IMR-90 (cell line): ENCODE results near the gene ME1. TPM values are rescaled to one million over a fixed set of nuclear protein-coding genes. Genes with fewer than 3 reads are reported as not detected.
"Not testable (repeated sequence)": the region's sequence is repeated elsewhere in the genome, so short reads cannot be mapped to it uniquely, and the experiment has no call there.

Experiments
- ATAC-seq: fragments of 200-7000 bp; cut with Tn5 transposase; 2 replicates; pipeline ENCODE4 v1.9.1; 2020; ENCODE audit warnings: low read depth, mild to moderate bottlenecking, moderate library complexity
- BruUV-seq: library from RNA; stranded (reverse); fragments of 400-500 nt; replicated peaks from 2 replicates; lab custom pipeline; 2021; lab: Mats Ljungman, UMichigan
- CTCF ChIA-PET: fragments of 300-600 bp; formaldehyde crosslinking; extraction: SDS; loops from one replicate; lab custom pipeline; 2021; ENCODE audit warnings: antibody characterized with exemption; lab: Yijun Ruan, JAX
- POLR2A ChIA-PET: fragments of 300-600 bp; sonication (Branson Sonifier 250); formaldehyde crosslinking; loops from one replicate; lab custom pipeline; 2022; ENCODE audit warnings: antibody characterized with exemption; ENCODE audit not compliant: unreplicated experiment; lab: Charles Lee
- DNase-seq: peaks from one replicate; pipeline ENCODE4 v3.0.0; 2013
- H2AFZ ChIP-seq: replicated peaks from 2 replicates; pipeline ENCODE3; 2013; ENCODE audit warnings: low read length, mild to moderate bottlenecking; ENCODE audit not compliant: poor library complexity
- H2AK5ac ChIP-seq: 2 replicates; pipeline ENCODE4 v1.6.1; 2013; ENCODE audit warnings: low read depth, low read length, inconsistent platforms
- H2AK9ac ChIP-seq: replicated peaks from 2 replicates; pipeline ENCODE3; 2013; ENCODE audit warnings: mild to moderate bottlenecking, low read depth, low read length, moderate library complexity; ENCODE audit not compliant: poor library complexity
- H2BK120ac ChIP-seq: 2 replicates; pipeline ENCODE4 v1.6.1; 2013; ENCODE audit warnings: low read depth, low read length, inconsistent platforms
- H2BK15ac ChIP-seq: 3 replicates; pipeline ENCODE4 v1.6.1; 2013; ENCODE audit warnings: low read depth, low read length, inconsistent platforms
- H2BK20ac ChIP-seq: 2 replicates; pipeline ENCODE4 v1.6.1; 2013; ENCODE audit warnings: low read depth, mild to moderate bottlenecking, inconsistent platforms, low read length, moderate library complexity
- H2BK5ac ChIP-seq: 2 replicates; pipeline ENCODE4 v1.6.1; 2013; ENCODE audit warnings: mild to moderate bottlenecking, low read depth, low read length, inconsistent platforms; ENCODE audit not compliant: poor library complexity, severe bottlenecking
- H3K14ac ChIP-seq: replicated peaks from 2 replicates; pipeline ENCODE4 v1.6.1; 2013; ENCODE audit warnings: low read depth, low read length, inconsistent platforms
- H3K18ac ChIP-seq: 2 replicates; pipeline ENCODE4 v1.6.1; 2013; ENCODE audit warnings: low read depth, low read length, control low read depth
- H3K23ac ChIP-seq: 2 replicates; pipeline ENCODE4 v1.6.1; 2013; ENCODE audit warnings: low read depth, low read length, inconsistent platforms
- H3K27ac ChIP-seq: 2 replicates; pipeline ENCODE4 v1.5.1; 2013; ENCODE audit warnings: mild to moderate bottlenecking, control low read depth, low read length; ENCODE audit not compliant: insufficient read depth
- H3K27me3 ChIP-seq: 2 replicates; pipeline ENCODE4 v1.6.1; 2013; ENCODE audit warnings: low read length; ENCODE audit not compliant: control insufficient read depth, insufficient read depth
- H3K36me3 ChIP-seq: 2 replicates; pipeline ENCODE4 v1.6.1; 2013; ENCODE audit warnings: low read length, mixed read lengths; ENCODE audit not compliant: control insufficient read depth, insufficient read depth
- H3K4ac ChIP-seq: 2 replicates; pipeline ENCODE4 v1.6.1; 2013; ENCODE audit warnings: low read depth, low read length, inconsistent platforms
- H3K4me1 ChIP-seq: 2 replicates; pipeline ENCODE4 v1.6.1; 2013; ENCODE audit warnings: low read length, mixed read lengths; ENCODE audit not compliant: control insufficient read depth, insufficient read depth
- H3K4me2 ChIP-seq: 2 replicates; pipeline ENCODE4 v1.6.1; 2013; ENCODE audit warnings: low read depth, mild to moderate bottlenecking, control low read depth, low read length, moderate library complexity
- H3K4me3 ChIP-seq: 2 replicates; pipeline ENCODE4 v1.5.1; 2013; ENCODE audit warnings: low read depth, mild to moderate bottlenecking, control low read depth, low read length, moderate library complexity; ENCODE audit not compliant: insufficient read depth
- H3K56ac ChIP-seq: 2 replicates; pipeline ENCODE4 v1.6.1; 2013; ENCODE audit warnings: low read length, inconsistent platforms; ENCODE audit not compliant: insufficient read depth; ENCODE audit errors: extremely low read depth
- H3K79me1 ChIP-seq, 2 experiments: 2 replicates each; pipeline ENCODE4 v1.6.1; 2013; ENCODE audit warnings: low read length in 2 of 2, inconsistent platforms in 1 of 2, low read depth in 1 of 2
- H3K9ac ChIP-seq: 2 replicates; pipeline ENCODE4 v1.6.1; 2013; ENCODE audit warnings: low read depth, low read length, control low read depth
- H3K9me1 ChIP-seq: 2 replicates; pipeline ENCODE4 v1.6.1; 2013; ENCODE audit warnings: low read length, inconsistent platforms; ENCODE audit not compliant: insufficient read depth
- H3K9me3 ChIP-seq: 2 replicates; pipeline ENCODE4 v1.6.1; 2013; ENCODE audit warnings: low read length; ENCODE audit not compliant: control insufficient read depth, insufficient read depth
- H4K20me1 ChIP-seq: 2 replicates; pipeline ENCODE4 v1.6.1; 2013; ENCODE audit warnings: low read length, inconsistent platforms; ENCODE audit not compliant: insufficient read depth
- H4K5ac ChIP-seq: 2 replicates; pipeline ENCODE4 v1.6.1; 2013; ENCODE audit warnings: mild to moderate bottlenecking, low read depth, low read length, control low read depth
- H4K8ac ChIP-seq, 2 experiments: 2 replicates each; pipeline ENCODE4 v1.6.1; 2013; ENCODE audit warnings: low read depth in 2 of 2, low read length in 2 of 2, control low read depth in 1 of 2, inconsistent platforms in 1 of 2
- H4K91ac ChIP-seq: 2 replicates; pipeline ENCODE4 v1.6.1; 2013; ENCODE audit warnings: low read depth, low read length, inconsistent platforms; ENCODE audit not compliant: insufficient read depth
- WGBS, 2 experiments: methylation state at CpG; one replicate each; pipeline versions ENCODE4 v1.1.5 to v1.1.7; 2013; ENCODE audit warnings: missing lambda C conversion rate in 2 of 2; ENCODE audit not compliant: insufficient read length in 1 of 2; ENCODE audit errors: extremely low coverage in 2 of 2; 5-methylcytosine and 5-hydroxymethylcytosine counted together
- dilution Hi-C: fragments of 300-500 bp; cut with HindIII; formaldehyde crosslinking; loops from one replicate; pipeline ENCODE4 v1.14.3; 2018; ENCODE audit warnings: low sequenced_read_pairs; ENCODE audit not compliant: unreplicated experiment
- in situ Hi-C: fragments of 300-500 bp; cut with MboI; formaldehyde crosslinking; loops from 3 replicates; pipeline ENCODE4 v1.14.3; 2019; ENCODE audit warnings: low sequenced_read_pairs, inconsistent platforms, mixed read lengths
- intact Hi-C: fragments of 100-400 bp; cut with micrococcal nuclease; formaldehyde crosslinking; loops from 2 replicates; pipeline ENCODE4 v1.10.0; 2022
- polyA plus RNA-seq, 3 experiments: library from polyadenylated mRNA; depleted of rRNA; stranded (reverse); fragments of >200 nt; gene quantifications; 2 replicates each; pipeline ENCODE4 v1.2.3, GENCODE V29; 2012; ENCODE audit warnings: low replicate concordance in 1 of 3
- total RNA-seq: library from RNA; depleted of rRNA; stranded (reverse); fragments of >200 nt; gene quantifications from 2 replicates; pipeline ENCODE4 v1.2.3, GENCODE V29; 2012

ME1 gene
- total and polyA plus RNA-seq, 2 of the 4 experiments (the other 2 are of a cell fraction) = 21.5 to 24.4 TPM

GRCh38 chr6:83191974-83192373, 238.9 kb downstream of the ME1 start:
- H3K4me1 ChIP-seq, H2BK15ac ChIP-seq, H3K27me3 ChIP-seq, H3K9me3 ChIP-seq, H2AFZ ChIP-seq, BruUV-seq, POLR2A ChIA-PET, DNase-seq, H4K5ac ChIP-seq, H2BK20ac ChIP-seq, H2AK5ac ChIP-seq, H3K18ac ChIP-seq, H3K27ac ChIP-seq, H2BK5ac ChIP-seq, H2AK9ac ChIP-seq, H3K56ac ChIP-seq, H2BK120ac ChIP-seq, dilution Hi-C loops, H4K91ac ChIP-seq, intact Hi-C loops, ATAC-seq: not testable (repeated sequence)
- peak overlapping the region; percentile 22; the same call in 1 of the 2 replicates for H3K14ac ChIP-seq
- H3K23ac ChIP-seq = peak overlapping the region; percentile 63
- H3K79me1 ChIP-seq = peaks cover 18 to 47% of the 10 kb centered on the region in 2 experiments
- CTCF ChIA-PET = interaction anchor here (0.6 kb wide), 1 partner anchor 494 kb away, joined by 4 read pairs; no protein-coding TSS in a partner anchor
- H4K20me1 ChIP-seq = peaks cover 28% of the 10 kb centered on the region
- peak overlapping the region; percentile 25; the same call in 1 of the 2 replicates for H3K4ac ChIP-seq
- in situ Hi-C loops = loop anchor here (10.0 kb wide), 1 partner anchor 947 kb away; the partner anchor contains the start of gene IBTK
- peak overlapping the region; percentile 91 for H3K4me3 ChIP-seq
- WGBS, 2 experiments = 93% methylated on average over 10 of the region's 18 CpGs; no CpG with 5 or more reads in 1 of the 2 experiments
- H3K36me3 ChIP-seq = peaks cover 17% of the 10 kb centered on the region
- H4K8ac ChIP-seq = peak overlapping the region in 1 of 2 experiments; percentile 24; a peak in 1 of 4 replicates
- H3K9ac ChIP-seq = peak overlapping the region; percentile 97; the same call in 1 of the 2 replicates
- H3K4me2 ChIP-seq = peak overlapping the region; percentile 99
- peaks cover 12% of the 10 kb centered on the region; the same call in 1 of the 2 replicates for H3K9me1 ChIP-seq
